HG02763 (cell line): Measurements from ENCODE around the gene TPGS1.

Source experiments
- ATAC-seq: cut with Tn5 transposase; IDR thresholded peaks from one replicate; pipeline ENCODE4 v1.9.1; 2021; ENCODE audit warnings: mild to moderate bottlenecking, moderate library complexity; ENCODE audit not compliant: unreplicated experiment

TPGS1 gene

GRCh38 chr19:513368-514165, 6.3 kb downstream of the TPGS1 start:
- ATAC-seq, result no peak

GRCh38 chr19:514166-514663, 6.9 kb downstream of the TPGS1 start:
- ATAC-seq, result no peak

- ATAC-seq, result no peak
Observed at GRCh38 chr19:517721-518597, 10.7 kb downstream of the TPGS1 start.

- no peak for ATAC-seq
Observed at GRCh38 chr19:518598-519231, 11.4 kb downstream of the TPGS1 start.

GRCh38 chr19:519449-519865, 12.2 kb downstream of the TPGS1 start:
- no peak for ATAC-seq

- no peak for ATAC-seq
Observed at GRCh38 chr19:522726-523125, 15.4 kb downstream of the TPGS1 start.

- ATAC-seq, result no peak
Observed at GRCh38 chr19:524062-524674, 16.9 kb downstream of the TPGS1 start.

GRCh38 chr19:525029-525428, 17.7 kb downstream of the TPGS1 start:
- ATAC-seq, result no peak

GRCh38 chr19:525857-526419, 18.6 kb downstream of the TPGS1 start:
- ATAC-seq, result no peak

- ATAC-seq, result no peak
Observed at GRCh38 chr19:530134-531008, 23.1 kb downstream of the TPGS1 start.

- peak; percentile 75 for ATAC-seq
Observed at GRCh38 chr19:531009-531752, 23.9 kb downstream of the TPGS1 start.

GRCh38 chr19:531753-532560, 24.7 kb downstream of the TPGS1 start, which contains the start of gene CDC34:
Gene CDC34, plus strand, starts transcription at chr19:531760. Its CDS starts 172 bp downstream, at chr19:531932.
- ATAC-seq, result no peak

GRCh38 chr19:532561-533363, 25.5 kb downstream of the TPGS1 start:
- no peak for ATAC-seq

- ATAC-seq, result no peak
Observed at GRCh38 chr19:533364-534058, 26.2 kb downstream of the TPGS1 start.

GRCh38 chr19:534088-534487, 26.8 kb downstream of the TPGS1 start:
- ATAC-seq, result no peak

- ATAC-seq, result no peak
Observed at GRCh38 chr19:535017-535835, 27.9 kb downstream of the TPGS1 start.
